SU-DHL-6 (cell line): Measurements from ENCODE around the gene ACBD5.

Experiments
- CTCF ChIP-seq: fragments of 200-600 bp; sonication (generic); IDR thresholded peaks from one replicate; pipeline ENCODE4 v1.5.1; 2017; ENCODE audit warnings: antibody characterized with exemption, mild to moderate bottlenecking, low read length, moderate library complexity; ENCODE audit not compliant: insufficient read depth, poor library complexity, severe bottlenecking
- EZH2phosphoT487 ChIP-seq: fragments of 200-600 bp; sonication (generic), shearing (Covaris generic); conservative IDR thresholded peaks from 2 replicates; pipeline ENCODE4 v1.6.1; 2018; ENCODE audit warnings: mild to moderate bottlenecking, antibody characterized with exemption, low read length, moderate library complexity, mixed read lengths

GRCh38 chr10:27248215-27248614, 7.6 kb upstream of the ACBD5 start:
- no peak for TF ChIP-seq CTCF
- no peak for TF ChIP-seq EZH2phosphoT487
